Neural cell (in vitro differentiated cells): ENCODE data around the gene CD47.

Source experiments
- CTCF ChIP-seq: fragments of 450-650 bp; IDR thresholded peaks from 2 replicates; pipeline ENCODE4 v1.5.1; 2014; ENCODE audit warnings: antibody characterized with exemption, mild to moderate bottlenecking, moderate library complexity; ENCODE audit not compliant: poor library complexity, severe bottlenecking
- EP300 ChIP-seq: fragments of 450-650 bp; conservative IDR thresholded peaks from 2 replicates; pipeline ENCODE4 v1.6.1; 2014; ENCODE audit warnings: antibody characterized with exemption, mild to moderate bottlenecking, moderate library complexity; ENCODE audit not compliant: poor library complexity, severe bottlenecking
- EZH2 ChIP-seq: fragments of 200-600, 300-800 bp; shearing (Covaris generic), sonication (generic); IDR thresholded peaks from 2 replicates; pipeline ENCODE4 v1.6.1; 2014; ENCODE audit warnings: antibody characterized with exemption, low read length, borderline replicate concordance, mild to moderate bottlenecking; ENCODE audit not compliant: insufficient read depth, poor library complexity, severe bottlenecking
- POLR2AphosphoS5 ChIP-seq: IDR thresholded peaks from 2 replicates; pipeline ENCODE4 v1.6.1; 2012
- SMC3 ChIP-seq: fragments of 450-650 bp; conservative IDR thresholded peaks from 2 replicates; pipeline ENCODE4 v1.6.1; 2014; ENCODE audit warnings: antibody characterized with exemption, mild to moderate bottlenecking, moderate library complexity; ENCODE audit not compliant: poor library complexity

- TF ChIP-seq CTCF (no peak), EP300 (no peak), EZH2 (no peak), POLR2AphosphoS5 (no peak), SMC3 (no peak)
Observed at GRCh38 chr3:108099244-108099643, 8.4 kb upstream of the CD47 start.
